Right lobe of liver (tissue), 4 donors: ENCODE data around the gene DNASE1L2.

Source experiments
- POLR2A ChIP-seq: fragments of 450-650 bp; IDR thresholded peaks from one replicate; pipeline ENCODE4 v1.6.1; 2017; ENCODE audit warnings: antibody characterized with exemption, mild to moderate bottlenecking
- TF ChIP-seq, protein P1 (sequence below), 4 donors: fragments of 200-600 bp in 3 of 4; fragments of 450-650 bp in 1 of 4; IDR thresholded peaks; one replicate each; pipeline versions ENCODE4 v1.5.1 to v1.8.0; 2016 to 2022; ENCODE audit warnings: antibody characterized with exemption in 4 of 4, mild to moderate bottlenecking in 2 of 4
- donor health status: DM: no; HTN: no; CAD: no.
- donor health status: DM: no; HTN: no; CAD: no.
- donor health status: DM: no; HTN: yes; CAD: no.

DNA sequence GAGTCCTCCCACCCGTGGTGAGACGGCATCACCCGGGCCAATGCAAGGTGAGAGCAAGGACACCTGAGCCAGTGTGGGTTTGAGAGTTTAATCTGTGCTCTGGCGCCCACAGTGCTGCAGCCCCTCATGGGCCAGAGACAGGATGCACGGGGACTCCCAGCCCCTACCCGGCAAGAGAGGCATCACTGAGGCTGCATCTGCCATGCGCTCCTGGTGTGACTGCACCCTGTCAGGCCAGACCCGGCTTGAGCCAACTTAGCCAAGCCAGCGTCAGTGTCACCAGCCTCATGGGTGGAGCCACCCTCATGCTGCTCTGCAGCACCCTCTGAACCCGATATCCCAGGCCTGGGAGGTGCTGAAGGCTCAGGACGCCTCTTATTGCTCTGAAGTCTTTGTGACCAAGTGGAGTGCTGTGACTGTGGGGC is 24.3 kb upstream of the DNASE1L2 start:
- TF ChIP-seq, protein P1, sequence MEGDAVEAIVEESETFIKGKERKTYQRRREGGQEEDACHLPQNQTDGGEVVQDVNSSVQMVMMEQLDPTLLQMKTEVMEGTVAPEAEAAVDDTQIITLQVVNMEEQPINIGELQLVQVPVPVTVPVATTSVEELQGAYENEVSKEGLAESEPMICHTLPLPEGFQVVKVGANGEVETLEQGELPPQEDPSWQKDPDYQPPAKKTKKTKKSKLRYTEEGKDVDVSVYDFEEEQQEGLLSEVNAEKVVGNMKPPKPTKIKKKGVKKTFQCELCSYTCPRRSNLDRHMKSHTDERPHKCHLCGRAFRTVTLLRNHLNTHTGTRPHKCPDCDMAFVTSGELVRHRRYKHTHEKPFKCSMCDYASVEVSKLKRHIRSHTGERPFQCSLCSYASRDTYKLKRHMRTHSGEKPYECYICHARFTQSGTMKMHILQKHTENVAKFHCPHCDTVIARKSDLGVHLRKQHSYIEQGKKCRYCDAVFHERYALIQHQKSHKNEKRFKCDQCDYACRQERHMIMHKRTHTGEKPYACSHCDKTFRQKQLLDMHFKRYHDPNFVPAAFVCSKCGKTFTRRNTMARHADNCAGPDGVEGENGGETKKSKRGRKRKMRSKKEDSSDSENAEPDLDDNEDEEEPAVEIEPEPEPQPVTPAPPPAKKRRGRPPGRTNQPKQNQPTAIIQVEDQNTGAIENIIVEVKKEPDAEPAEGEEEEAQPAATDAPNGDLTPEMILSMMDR (IDR thresholded peaks at IDR 0.05), result no peak
- no peak for TF ChIP-seq POLR2A
